NB4 (cell line): ENCODE measurements around the gene TBC1D14.

Experiments
- CTCF ChIP-seq: IDR thresholded peaks from one replicate; pipeline ENCODE4 v1.5.1; 2012; ENCODE audit warnings: low read depth, low read length
- MAX ChIP-seq: IDR thresholded peaks from 2 replicates; pipeline ENCODE4 v1.6.1; 2011; ENCODE audit warnings: low read depth, low read length
- MYC ChIP-seq: IDR thresholded peaks from 2 replicates; pipeline ENCODE4 v1.6.1; 2011; ENCODE audit warnings: low read depth, low read length
- POLR2A ChIP-seq: IDR thresholded peaks from 2 replicates; pipeline ENCODE4 v1.6.1; 2011; ENCODE audit warnings: mild to moderate bottlenecking; ENCODE audit not compliant: insufficient read length; ENCODE audit errors: extremely low read depth

GRCh38 chr4:7067126-7067451 lies 157.5 kb downstream of the TBC1D14 start:
- TF ChIP-seq CTCF (no peak), POLR2A (no peak), MAX (no peak), MYC (no peak)
